Fibroblast of mammary gland (primary cell): ENCODE results near the gene AFMID.
A peak's percentile ranks its signal among the peaks of the same experiment; 100 is the strongest.
"Not testable (repeated sequence)": the region's sequence is repeated elsewhere in the genome, so short reads cannot be mapped to it uniquely, and the experiment has no call there.

Experiments used
- DNase-seq: peaks from one replicate; pipeline ENCODE4 v3.0.0-alpha.2; 2010; ENCODE audit warnings: low read depth
- H3K4me3 ChIP-seq: 2 replicates; pipeline ENCODE4 v1.5.1; 2011; ENCODE audit warnings: low read depth, mild to moderate bottlenecking, low read length, moderate library complexity; ENCODE audit not compliant: control insufficient read depth
- CTCF ChIP-seq: conservative IDR thresholded peaks from 2 replicates; pipeline ENCODE4 v1.5.1; 2011; ENCODE audit warnings: low read depth, low read length, inconsistent platforms; ENCODE audit not compliant: control insufficient read depth, insufficient read depth

Gene AFMID, protein sequence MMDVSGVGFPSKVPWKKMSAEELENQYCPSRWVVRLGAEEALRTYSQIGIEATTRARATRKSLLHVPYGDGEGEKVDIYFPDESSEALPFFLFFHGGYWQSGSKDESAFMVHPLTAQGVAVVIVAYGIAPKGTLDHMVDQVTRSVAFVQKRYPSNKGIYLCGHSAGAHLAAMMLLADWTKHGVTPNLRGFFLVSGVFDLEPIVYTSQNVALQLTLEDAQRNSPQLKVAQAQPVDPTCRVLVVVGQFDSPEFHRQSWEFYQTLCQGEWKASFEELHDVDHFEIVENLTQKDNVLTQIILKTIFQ

GRCh38 chr17:78186692-78187595 is at the start of gene AFMID, which contains the start of gene TK1:
Gene AFMID, plus strand, starts transcription at chr17:78187362. Its CDS starts 9 bp downstream, at chr17:78187371.
Gene TK1, minus strand, starts transcription at chr17:78187052. Its CDS starts 58 bp downstream, at chr17:78186994.
- peak; percentile 51 for TF ChIP-seq CTCF
- H3K4me3 ChIP-seq = peak within 1 kb of the TSS; percentile 76
- DNase-seq = peak; percentile 95

DNA sequence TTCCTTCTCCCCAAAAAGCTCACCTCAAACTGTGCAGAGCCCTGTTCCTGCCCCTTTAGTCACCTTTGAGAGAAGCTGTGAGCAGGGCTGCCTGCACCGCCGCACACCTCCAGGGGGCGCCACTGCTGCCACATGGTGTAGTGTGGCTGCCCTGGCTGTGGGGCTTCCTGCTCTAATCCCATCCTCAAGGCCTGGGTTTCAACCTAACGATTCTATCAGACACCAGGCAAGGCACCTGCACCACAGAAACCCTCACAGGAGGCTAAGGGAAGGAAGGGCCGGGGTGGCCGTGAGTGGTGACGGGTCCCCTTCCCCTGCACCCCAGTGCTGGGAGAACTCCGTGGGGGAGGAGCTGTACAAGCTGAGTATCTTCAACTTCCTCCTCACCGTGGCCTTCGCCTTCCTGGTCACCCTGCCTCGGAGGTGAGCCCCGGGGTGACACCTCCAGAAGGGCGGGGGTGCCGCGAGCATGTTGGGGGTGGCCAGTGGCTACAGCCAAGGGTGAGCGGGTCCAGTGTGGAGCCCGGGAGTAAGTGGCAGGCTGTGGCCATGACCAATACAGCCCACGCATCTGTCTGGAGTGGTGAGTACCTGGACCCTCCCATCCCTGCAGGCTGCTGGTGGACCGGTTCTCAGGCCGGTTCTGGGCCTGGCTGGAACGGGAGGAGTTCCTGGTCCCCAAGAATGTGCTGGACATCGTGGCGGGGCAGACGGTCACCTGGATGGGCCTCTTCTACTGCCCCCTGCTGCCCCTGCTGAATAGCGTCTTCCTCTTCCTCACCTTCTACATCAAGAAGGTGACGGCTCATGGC is 49.6 kb upstream of the AFMID start:
- no peak overlapping the region for H3K4me3 ChIP-seq
- DNase-seq = no peak
- peak; percentile 23 for TF ChIP-seq CTCF

- TF ChIP-seq CTCF = no peak
- DNase-seq = no peak
- no peak overlapping the region for H3K4me3 ChIP-seq
These were observed 48.7 kb upstream of the AFMID start for GRCh38 chr17:78138204-78139060.

GRCh38 chr17:78139861-78140168 is 47.3 kb upstream of the AFMID start:
- H3K4me3 ChIP-seq, DNase-seq: not testable (repeated sequence)

- DNase-seq = peak; percentile 73
- H3K4me3 ChIP-seq = no peak overlapping the region
- no peak for TF ChIP-seq CTCF
These were observed 46.8 kb upstream of the AFMID start for GRCh38 chr17:78140169-78141051.

GRCh38 chr17:78141437-78142118 is 45.6 kb upstream of the AFMID start:
- no peak for DNase-seq
- TF ChIP-seq CTCF = no peak
- H3K4me3 ChIP-seq = no peak overlapping the region
